ENCODE data around the gene XIRP1.

DNA sequence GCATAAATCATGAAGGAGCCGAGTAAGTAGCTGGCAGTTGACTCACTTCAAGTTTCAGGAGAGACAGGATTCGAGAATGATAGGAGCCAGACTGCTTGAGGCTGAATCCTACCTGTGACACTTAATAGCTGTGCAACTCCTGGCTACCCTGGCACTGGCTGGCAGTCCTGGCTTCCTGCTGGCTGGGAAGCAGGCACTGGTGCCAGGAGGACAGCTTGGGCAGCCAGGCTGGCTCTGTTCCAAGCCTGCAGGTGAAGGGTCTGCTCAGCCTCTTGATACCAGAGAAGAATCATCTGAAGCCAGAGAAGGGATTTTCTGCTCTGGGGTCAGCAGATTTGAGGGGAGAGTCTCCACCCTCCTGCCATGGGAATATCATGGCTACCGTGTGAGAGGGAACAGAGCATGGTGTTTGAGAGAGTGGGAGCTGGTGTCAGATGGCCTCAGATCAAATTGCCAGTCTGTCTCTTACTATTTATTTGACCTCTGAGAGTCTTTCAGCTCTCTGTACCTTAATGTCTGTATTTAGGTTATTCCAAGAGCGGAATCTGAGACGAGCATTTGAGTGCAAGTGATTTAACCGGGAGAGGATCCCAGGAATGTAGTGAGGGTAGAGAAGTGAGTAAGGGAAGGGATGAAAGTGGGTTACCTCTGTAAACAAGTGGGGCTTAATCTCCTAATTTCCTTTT lies 4.4 kb upstream of the XIRP1 start:
- TF ChIP-seq CTCF (IDR thresholded peaks at IDR 0.05) (no peak), POLR2A (IDR thresholded peaks at IDR 0.05) (no peak), EP300 (IDR thresholded peaks at IDR 0.05) (no peak)

Measured in ovary (tissue), 3 donors.